Measurements from ENCODE around the gene CDC42BPA.
"Not testable (repeated sequence)": the region's sequence is repeated elsewhere in the genome, so short reads cannot be mapped to it uniquely, and the experiment has no call there.

Gene CDC42BPA

DNA sequence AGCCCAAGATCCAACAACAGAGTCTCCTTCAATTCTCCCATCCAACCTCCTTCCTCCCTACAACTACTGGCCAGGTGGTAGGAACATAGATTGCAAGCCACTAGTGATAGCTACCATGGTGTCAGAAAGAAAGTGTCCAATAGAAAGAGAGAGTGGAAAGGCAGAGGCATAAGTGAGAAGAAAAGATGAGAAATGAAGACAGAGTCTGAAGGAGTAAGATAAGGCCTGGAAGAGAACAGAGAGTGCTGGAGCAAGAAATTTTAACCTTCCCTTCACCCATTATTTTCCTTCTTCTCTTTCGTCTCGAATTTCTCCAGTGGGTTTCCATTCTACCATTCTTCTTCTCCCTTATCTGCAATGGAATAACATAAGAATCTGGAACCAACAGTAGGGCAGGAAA, 57.9 kb downstream of the CDC42BPA start:
- DNase-seq (ENCODE audit: low read depth), result no peak

GRCh38 chr1:227257964-227258363, 60.3 kb downstream of the CDC42BPA start:
- DNase-seq (ENCODE audit: low read depth), result no peak

DNA sequence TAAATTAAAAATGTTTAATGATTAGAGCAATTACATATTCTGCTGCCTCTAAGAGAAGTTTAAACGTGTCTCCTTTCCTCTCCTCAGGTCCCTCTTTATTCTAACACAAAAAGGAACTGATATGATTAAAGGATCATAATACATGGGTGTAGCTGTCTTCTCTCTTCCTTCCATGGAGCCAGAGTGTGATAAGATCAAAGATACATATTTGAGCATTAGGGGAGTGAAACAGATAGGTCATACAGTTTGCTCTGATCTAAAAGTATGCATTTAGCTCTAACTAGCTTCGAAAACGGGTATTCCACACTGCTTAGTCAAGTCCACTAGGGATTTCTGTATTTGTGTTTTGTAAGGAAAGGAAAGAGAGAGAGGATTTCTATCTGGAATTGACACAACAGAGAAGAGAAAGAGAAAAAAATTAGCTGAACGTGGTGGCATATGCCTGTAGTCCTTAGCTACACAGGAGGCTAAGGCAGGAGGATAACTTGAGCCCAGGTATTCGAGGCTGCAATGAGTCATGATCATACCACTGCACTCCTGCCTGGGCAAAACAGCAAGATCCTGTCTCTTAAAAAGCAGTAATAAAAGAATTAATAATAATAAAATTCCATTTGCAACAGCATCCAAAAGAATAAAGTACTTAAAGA, 63.1 kb downstream of the CDC42BPA start:
- no peak for DNase-seq (ENCODE audit: low read depth)

DNA sequence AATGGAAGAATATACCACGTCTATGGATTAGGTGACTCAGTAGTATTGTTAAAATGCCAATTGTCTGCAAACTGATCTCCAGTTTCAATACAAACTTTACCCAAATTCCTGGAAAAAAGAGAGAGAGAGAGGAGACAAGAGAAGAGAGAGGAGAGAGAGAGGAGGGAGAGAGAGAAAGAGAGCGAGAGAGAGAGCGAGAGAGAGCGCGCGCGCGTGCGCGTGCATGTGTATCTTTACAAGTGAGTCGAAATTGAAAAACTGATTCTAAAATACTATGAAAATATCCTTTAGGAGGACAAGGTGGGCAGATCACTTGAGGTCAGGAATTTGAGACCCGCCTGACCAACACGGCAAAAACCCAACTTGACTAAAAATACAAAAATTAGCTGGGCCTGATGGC, 65.2 kb downstream of the CDC42BPA start:
- no peak for DNase-seq (ENCODE audit: low read depth)

- no peak for DNase-seq (ENCODE audit: low read depth)
Observed at GRCh38 chr1:227245613-227246320, 72.5 kb downstream of the CDC42BPA start.

GRCh38 chr1:227244339-227245118, 73.8 kb downstream of the CDC42BPA start:
- DNase-seq (ENCODE audit: low read depth), result no peak

DNA sequence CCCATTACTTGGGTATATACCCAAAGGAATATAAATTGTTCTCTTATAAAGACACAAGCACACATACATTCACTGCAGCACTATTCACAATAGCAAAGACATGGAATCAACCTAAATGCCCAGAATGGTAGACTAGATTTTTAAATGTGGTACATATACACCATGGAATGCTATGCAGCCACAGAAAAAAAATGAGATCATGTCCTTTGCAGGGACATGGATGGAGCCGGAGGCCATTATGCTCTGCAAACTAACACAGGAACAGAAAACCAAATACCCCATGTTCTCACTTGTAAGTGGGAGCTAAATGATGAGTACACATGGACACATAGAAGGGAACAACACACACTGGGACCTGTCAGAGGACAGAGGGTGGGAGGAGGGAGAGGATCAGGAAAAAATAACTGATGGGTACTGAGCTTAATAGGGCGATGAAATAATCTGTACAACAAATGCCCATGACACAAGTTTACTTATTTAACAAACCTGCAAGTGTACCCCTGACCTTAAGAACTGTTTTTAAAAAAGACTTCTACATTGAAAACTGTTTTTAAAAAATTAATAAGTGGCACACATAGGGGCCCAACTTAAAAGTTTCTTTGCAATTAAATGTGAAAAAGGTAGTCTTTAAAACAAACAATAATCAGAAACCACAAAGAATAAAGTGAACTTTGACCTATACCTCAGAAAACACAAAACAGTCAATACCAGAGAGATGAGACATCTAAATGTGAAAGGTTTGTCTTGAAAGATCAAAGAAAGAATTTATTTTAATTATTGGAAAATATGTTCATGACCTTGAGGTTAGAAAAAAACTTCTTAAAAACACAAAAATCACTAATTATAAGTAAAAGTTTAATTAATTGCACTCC, 75.2 kb downstream of the CDC42BPA start:
- DNase-seq (ENCODE audit: low read depth), result no peak

DNA sequence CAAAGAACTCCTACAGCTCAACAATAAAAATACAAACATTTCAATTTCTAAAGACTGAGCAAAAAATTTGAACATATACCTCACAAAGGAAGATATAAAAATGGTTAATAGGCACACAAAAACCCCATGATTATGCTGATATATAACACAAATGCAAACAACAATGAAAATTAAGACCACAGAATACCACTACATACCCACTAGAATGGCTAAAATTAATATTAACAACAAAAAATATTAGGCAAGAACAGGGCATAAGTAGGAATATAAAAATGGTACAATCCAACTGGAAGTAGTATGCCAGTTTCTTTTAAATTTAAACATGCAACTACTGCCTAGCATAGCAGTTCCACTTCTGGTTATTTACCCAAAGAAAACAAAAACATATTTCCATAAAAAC, 77.3 kb downstream of the CDC42BPA start:
- no peak for DNase-seq (ENCODE audit: low read depth)

DNA sequence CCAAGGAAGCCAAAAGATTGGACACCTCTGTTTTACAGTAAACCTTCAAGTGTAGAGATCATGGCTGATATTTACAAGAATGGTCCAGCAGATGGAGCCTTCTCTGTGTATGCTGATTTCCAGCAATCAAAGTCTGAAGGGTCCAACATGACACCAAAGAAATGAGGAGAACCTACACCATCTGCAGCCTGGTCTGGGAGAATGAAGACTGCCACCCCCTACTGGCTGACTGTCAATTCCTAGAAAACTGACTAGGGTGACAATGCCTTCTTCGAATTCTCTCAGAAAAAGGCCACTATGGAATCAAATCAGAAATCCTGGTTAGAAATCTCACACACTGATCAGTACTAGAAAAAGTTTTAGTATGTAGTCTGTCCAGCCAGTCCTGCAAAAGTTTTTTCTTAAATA, 83.3 kb downstream of the CDC42BPA start:
- DNase-seq (ENCODE audit: low read depth), result no peak

DNA sequence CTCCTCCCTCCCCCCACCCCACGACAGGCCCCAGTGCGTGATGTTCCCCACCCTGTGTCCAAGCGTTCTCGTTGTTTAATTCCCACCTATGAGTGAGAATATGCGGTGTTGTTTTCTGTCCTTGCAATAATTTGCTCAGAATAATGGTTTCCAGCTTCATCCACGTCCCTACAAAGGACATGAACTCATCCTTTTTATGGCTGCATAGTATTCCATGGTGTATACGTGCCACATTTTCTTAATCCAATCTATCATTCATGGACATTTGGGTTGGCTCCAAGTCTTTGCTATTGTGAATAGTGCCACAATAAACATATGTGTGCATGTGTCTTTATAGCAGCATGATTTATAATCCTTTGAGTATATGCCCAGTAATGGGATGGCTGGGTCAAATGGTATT, 87.2 kb downstream of the CDC42BPA start:
- not testable (repeated sequence) for DNase-seq (ENCODE audit: low read depth)

- DNase-seq (ENCODE audit: low read depth), result no peak
Observed at GRCh38 chr1:227228201-227228600, 90.1 kb downstream of the CDC42BPA start.

- DNase-seq (ENCODE audit: low read depth), result no peak
Observed at GRCh38 chr1:227227761-227228160, 90.5 kb downstream of the CDC42BPA start.

- DNase-seq (ENCODE audit: low read depth), result no peak
Observed at GRCh38 chr1:227225715-227226346, 92.5 kb downstream of the CDC42BPA start.

GRCh38 chr1:227223171-227223806, 95.0 kb downstream of the CDC42BPA start:
- no peak for DNase-seq (ENCODE audit: low read depth)

DNA sequence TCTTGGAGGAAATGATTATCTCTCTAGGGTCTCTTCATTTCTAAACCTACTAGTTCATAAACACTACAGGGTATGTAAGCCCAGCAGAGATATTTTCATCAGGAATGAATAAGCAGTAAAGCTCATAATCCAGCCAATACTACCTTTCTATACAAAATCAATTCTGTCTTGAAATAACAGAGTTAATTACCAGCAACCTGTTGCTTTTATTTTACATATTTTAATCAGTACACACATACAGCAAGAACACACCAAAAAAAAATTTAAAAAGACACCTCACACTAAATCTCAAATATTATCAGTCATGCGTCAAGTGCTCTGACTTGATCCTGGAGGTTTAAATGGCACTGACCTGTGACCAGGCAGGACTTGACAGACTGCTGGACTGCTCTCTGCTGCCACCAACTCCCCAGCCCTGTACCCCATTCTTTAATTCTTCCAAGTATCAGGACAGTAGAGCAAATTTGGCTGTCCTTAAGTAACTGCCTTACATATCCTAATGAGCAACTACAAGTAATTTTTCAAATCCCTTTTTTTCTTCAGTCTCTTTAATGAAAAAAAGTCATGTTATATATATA, 98.5 kb downstream of the CDC42BPA start:
- no peak for DNase-seq (ENCODE audit: low read depth)

- no peak for DNase-seq (ENCODE audit: low read depth)
Observed at GRCh38 chr1:227218870-227219573, 99.3 kb downstream of the CDC42BPA start.

- DNase-seq (ENCODE audit: low read depth), result no peak
Observed at GRCh38 chr1:227215863-227216510, 102.3 kb downstream of the CDC42BPA start.

- DNase-seq (ENCODE audit: low read depth), result no peak
Observed at GRCh38 chr1:227214207-227214606, 104.1 kb downstream of the CDC42BPA start.

GRCh38 chr1:227213426-227213825, 104.9 kb downstream of the CDC42BPA start:
- no peak for DNase-seq (ENCODE audit: low read depth)

DNA sequence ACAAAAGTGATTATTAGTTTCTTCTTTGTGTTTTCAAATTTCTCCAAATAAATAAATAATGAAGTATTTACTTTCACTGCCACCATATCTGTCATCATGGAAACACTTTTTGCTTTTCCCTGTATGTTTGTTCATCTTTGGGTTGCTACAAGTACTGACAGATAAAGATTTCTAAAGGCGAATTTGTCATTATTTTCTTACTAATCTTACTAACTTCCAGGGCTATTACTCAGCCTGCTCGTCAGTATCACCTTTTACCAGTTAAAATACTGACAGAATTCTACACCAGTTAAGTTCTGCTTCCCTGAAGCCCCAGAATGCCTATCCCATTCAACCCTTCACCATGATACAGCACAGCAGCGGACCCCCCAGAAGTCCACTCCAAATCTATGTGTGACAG, 106.1 kb downstream of the CDC42BPA start:
- no peak for DNase-seq (ENCODE audit: low read depth)

Data from stimulated activated CD8-positive, alpha-beta memory T cell treated with anti-CD3 and anti-CD28 coated beads, Interleukin-15, amount 100 ng/mL, for 1 hour (primary cell).